OCI-LY3 (cell line): ENCODE measurements around the gene LRCH1.

Experiments used
- H2AFZ ChIP-seq: fragments of 200-600, 300-600 bp; shearing (Covaris generic); 2 replicates; pipeline ENCODE4 v1.6.0; 2014; ENCODE audit warnings: antibody characterized with exemption, low read depth, low read length
- H3K27ac ChIP-seq: fragments of 200-600, 300-600 bp; sonication (generic); 2 replicates; pipeline ENCODE4 v1.5.1; 2014; ENCODE audit warnings: mild to moderate bottlenecking, low read length, moderate library complexity, mixed read lengths
- H3K27me3 ChIP-seq: fragments of 200-600, 300-600 bp; sonication (generic); 2 replicates; pipeline ENCODE4 v1.6.1; 2014; ENCODE audit warnings: low read depth, low read length, mixed read lengths
- H3K36me3 ChIP-seq: fragments of 200-600, 300-600 bp; sonication (generic); replicated peaks from 2 replicates; pipeline ENCODE3; 2014; ENCODE audit warnings: low read depth, low read length, mixed read lengths
- H3K4me1 ChIP-seq: fragments of 300-600, 200-600 bp; sonication (generic); 2 replicates; pipeline ENCODE4 v1.6.1; 2014; ENCODE audit warnings: low read length, mixed read lengths
- H3K4me2 ChIP-seq: fragments of 200-600, 300-600 bp; sonication (generic); 2 replicates; pipeline ENCODE4 v1.6.1; 2014; ENCODE audit warnings: low read length, mixed read lengths
- H3K4me3 ChIP-seq: fragments of 300-600, 200-600 bp; sonication (generic); 2 replicates; pipeline ENCODE4 v1.5.1; 2014; ENCODE audit warnings: antibody characterized with exemption, mild to moderate bottlenecking, low read length, moderate library complexity
- H3K79me2 ChIP-seq: fragments of 300-600, 200-600 bp; shearing (Covaris generic); 2 replicates; pipeline ENCODE4 v1.6.1; 2014; ENCODE audit warnings: mild to moderate bottlenecking, low read length, mixed read lengths
- H3K9ac ChIP-seq: fragments of 300-600, 200-600 bp; shearing (Covaris generic); 2 replicates; pipeline ENCODE4 v1.6.0; 2014; ENCODE audit warnings: mild to moderate bottlenecking, low read length, moderate library complexity
- H3K9me3 ChIP-seq: fragments of 200-600, 300-600 bp; shearing (Covaris generic); 2 replicates; pipeline ENCODE4 v1.6.1; 2014; ENCODE audit warnings: low read length, mixed read lengths; ENCODE audit not compliant: insufficient read depth
- H4K20me1 ChIP-seq: fragments of 200-600, 300-600 bp; sonication (generic); 2 replicates; pipeline ENCODE4 v1.6.1; 2016; ENCODE audit warnings: low read length, mixed read lengths; ENCODE audit not compliant: insufficient read depth
- EZH2phosphoT487 ChIP-seq: fragments of 200-600 bp; shearing (Covaris generic); IDR thresholded peaks from 2 replicates; pipeline ENCODE4 v1.6.1; 2018; ENCODE audit warnings: antibody characterized with exemption, mixed run types, low read depth
- TF ChIP-seq, protein P1 (sequence below): fragments of 200-600, 300-600 bp; sonication (generic); IDR thresholded peaks from 2 replicates; pipeline ENCODE4 v1.5.1; 2014; ENCODE audit warnings: antibody characterized with exemption, low read length, low read depth

LRCH1 gene

DNA sequence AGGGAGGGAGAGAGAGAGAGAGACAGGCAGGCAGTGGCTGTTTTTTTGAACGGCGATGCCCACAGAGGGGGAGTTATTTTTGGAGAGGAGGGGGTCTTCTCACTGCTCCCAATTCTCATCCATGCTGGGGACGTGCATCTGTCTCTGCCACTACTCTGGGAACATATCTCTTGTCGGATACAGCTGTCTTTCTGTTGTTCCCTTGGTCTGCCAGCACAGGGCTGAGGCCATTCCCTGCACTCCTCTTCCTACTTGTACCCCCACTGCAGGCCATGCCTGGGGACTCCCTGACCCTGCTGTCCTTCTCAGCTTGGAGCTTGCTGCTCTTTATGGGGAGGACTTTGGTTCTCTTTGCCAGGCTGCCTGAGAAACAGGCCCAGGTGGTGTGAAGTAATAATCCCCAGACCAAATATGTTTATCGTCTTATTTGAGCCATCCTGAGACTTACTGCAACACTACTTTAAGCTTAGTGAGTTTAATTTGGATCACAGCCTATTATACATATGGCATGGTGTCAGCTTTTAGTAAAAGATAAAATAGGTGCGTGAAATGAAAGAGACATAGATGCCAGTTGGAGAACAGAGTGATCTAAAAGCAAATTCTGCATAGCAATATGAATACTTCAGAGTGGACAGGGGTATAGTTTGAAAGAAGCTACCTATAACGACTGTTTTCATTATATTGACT lies 19.1 kb downstream of the LRCH1 start:
- no peaks in the 10 kb centered on the region for H3K9me3 ChIP-seq
- H2AFZ ChIP-seq, result no peak overlapping the region
- H3K79me2 ChIP-seq, result peaks cover 99% of the 10 kb centered on the region
- H4K20me1 ChIP-seq, result peaks cover 86% of the 10 kb centered on the region
- peaks cover 6% of the 10 kb centered on the region for H3K36me3 ChIP-seq
- H3K27me3 ChIP-seq, result no peaks in the 10 kb centered on the region
- TF ChIP-seq, protein P1, sequence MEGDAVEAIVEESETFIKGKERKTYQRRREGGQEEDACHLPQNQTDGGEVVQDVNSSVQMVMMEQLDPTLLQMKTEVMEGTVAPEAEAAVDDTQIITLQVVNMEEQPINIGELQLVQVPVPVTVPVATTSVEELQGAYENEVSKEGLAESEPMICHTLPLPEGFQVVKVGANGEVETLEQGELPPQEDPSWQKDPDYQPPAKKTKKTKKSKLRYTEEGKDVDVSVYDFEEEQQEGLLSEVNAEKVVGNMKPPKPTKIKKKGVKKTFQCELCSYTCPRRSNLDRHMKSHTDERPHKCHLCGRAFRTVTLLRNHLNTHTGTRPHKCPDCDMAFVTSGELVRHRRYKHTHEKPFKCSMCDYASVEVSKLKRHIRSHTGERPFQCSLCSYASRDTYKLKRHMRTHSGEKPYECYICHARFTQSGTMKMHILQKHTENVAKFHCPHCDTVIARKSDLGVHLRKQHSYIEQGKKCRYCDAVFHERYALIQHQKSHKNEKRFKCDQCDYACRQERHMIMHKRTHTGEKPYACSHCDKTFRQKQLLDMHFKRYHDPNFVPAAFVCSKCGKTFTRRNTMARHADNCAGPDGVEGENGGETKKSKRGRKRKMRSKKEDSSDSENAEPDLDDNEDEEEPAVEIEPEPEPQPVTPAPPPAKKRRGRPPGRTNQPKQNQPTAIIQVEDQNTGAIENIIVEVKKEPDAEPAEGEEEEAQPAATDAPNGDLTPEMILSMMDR, result no peak
- TF ChIP-seq EZH2phosphoT487, result no peak
- H3K27ac ChIP-seq, result peak overlapping the region; percentile 69
- H3K4me2 ChIP-seq, result peak overlapping the region; percentile 85
- H3K4me3 ChIP-seq, result peak overlapping the region; percentile 56
- H3K4me1 ChIP-seq, result peaks cover 68% of the 10 kb centered on the region
- H3K9ac ChIP-seq, result peak overlapping the region; percentile 63

DNA sequence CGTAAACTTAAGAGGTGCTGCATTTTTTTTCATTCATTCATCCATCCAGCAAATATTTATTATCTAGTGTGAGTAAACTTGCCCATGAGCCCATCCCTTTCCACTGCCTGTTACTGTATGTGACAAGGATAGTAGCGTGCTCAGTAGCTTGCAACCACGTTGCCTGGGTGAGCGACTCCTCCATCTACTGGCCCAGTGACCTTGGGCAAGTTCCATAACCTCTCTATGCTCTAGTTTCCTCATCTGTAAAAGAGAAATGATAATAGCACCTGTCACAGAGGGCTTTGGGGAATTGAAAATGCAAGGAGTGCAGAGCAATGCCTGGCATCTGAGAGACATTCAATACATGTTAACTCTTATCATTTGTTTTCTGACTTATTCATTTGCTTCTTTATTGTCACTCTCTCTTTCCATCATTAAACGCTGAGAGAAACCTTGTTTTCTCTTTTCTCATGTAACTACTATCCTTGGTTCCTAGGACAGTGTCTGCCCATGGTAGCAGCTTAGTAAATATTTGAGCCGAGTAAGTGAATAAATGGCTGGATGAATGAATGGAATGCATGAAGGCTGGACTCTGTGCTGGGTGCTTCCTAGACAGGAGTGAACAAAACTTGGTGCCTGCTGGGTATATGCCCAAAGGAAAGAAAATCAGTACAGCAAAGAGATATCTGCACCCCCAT lies 19.9 kb downstream of the LRCH1 start:
- H3K9me3 ChIP-seq, result no peaks in the 10 kb centered on the region
- H3K27ac ChIP-seq, result peak overlapping the region; percentile 69
- H3K27me3 ChIP-seq, result no peaks in the 10 kb centered on the region
- peaks cover 99% of the 10 kb centered on the region for H3K79me2 ChIP-seq
- H2AFZ ChIP-seq, result no peak overlapping the region
- H3K4me1 ChIP-seq, result peaks cover 76% of the 10 kb centered on the region
- peaks cover 87% of the 10 kb centered on the region for H4K20me1 ChIP-seq
- peaks cover 6% of the 10 kb centered on the region for H3K36me3 ChIP-seq
- H3K4me3 ChIP-seq, result peak overlapping the region; percentile 56
- H3K4me2 ChIP-seq, result peak overlapping the region; percentile 85
- H3K9ac ChIP-seq, result 0 out of 2 replicates have a peak overlapping the region, but pooled peaks have one; percentile 63
- TF ChIP-seq, protein P1, result peak; percentile 13; the same call in 1 of the 2 replicates
- TF ChIP-seq EZH2phosphoT487, result no peak

DNA sequence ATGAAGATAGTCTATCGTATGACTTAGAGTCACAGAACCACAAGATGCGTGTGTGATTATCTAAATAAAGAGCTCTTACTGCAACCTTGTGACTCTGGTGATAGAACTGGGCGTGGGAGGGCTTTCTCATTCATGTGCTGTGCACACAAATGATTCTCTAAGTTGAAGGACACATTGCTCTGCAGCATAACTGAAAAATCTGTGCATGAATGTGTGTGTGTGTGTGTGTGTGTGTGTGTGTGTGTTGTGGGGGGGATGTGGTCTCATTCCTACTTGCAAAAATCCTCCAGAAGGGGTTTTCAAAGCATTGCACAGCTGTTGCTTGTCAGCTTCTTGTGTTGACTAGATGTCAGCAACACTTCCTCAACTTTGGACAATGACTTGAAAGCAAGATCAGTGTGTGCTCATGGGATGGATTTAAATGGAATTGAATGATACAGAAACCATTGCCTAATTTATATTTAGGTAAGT lies 22.4 kb downstream of the LRCH1 start:
- Histone ChIP-seq H3K27ac (no peak overlapping the region), H3K4me3 (no peak overlapping the region), H4K20me1 (peaks cover 81% of the 10 kb centered on the region), H3K4me1 (peaks cover 93% of the 10 kb centered on the region), H3K79me2 (peaks cover 98% of the 10 kb centered on the region), H3K36me3 (peaks cover 6% of the 10 kb centered on the region), H3K9ac (no peak overlapping the region), H3K27me3 (no peaks in the 10 kb centered on the region), H3K9me3 (no peaks in the 10 kb centered on the region), H2AFZ (no peak overlapping the region), H3K4me2 (peak overlapping the region; percentile 28)
- TF ChIP-seq EZH2phosphoT487, result no peak
- TF ChIP-seq, protein P1, result no peak

DNA sequence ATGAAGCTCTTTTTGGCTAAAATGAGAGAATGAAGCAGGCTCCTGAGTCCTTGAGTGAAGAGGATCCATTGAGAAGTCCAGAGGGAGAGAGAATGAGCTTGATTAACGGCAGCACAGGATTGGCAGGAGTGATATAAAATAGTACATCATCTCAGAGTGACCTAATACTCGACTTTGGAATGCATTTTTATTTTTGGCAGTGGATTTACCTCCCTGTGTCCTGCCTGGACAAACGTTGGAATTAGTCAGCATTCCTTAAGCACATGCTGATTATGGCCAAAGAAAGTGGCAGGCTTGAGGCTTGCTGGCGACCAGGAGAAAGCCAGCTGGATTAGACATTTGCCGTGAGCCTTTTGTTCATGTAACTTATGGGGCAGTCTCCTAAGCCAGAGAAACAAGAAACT lies 22.9 kb downstream of the LRCH1 start:
- no peak overlapping the region for H3K9ac ChIP-seq
- peaks cover 93% of the 10 kb centered on the region for H3K4me1 ChIP-seq
- peaks cover 98% of the 10 kb centered on the region for H3K79me2 ChIP-seq
- H3K4me3 ChIP-seq, result no peak overlapping the region
- H2AFZ ChIP-seq, result no peak overlapping the region
- H3K36me3 ChIP-seq, result peaks cover 8% of the 10 kb centered on the region
- peak overlapping the region; percentile 28; the same call in 1 of the 2 replicates for H3K4me2 ChIP-seq
- TF ChIP-seq, protein P1, result no peak
- H3K27me3 ChIP-seq, result no peaks in the 10 kb centered on the region
- H3K9me3 ChIP-seq, result no peaks in the 10 kb centered on the region
- H3K27ac ChIP-seq, result no peak overlapping the region
- H4K20me1 ChIP-seq, result peaks cover 81% of the 10 kb centered on the region
